ENCODE results near the gene BCL7A.
"Not testable (repeated sequence)": the region's sequence is repeated elsewhere in the genome, so short reads cannot be mapped to it uniquely, and the experiment has no call there.

The BCL7A gene

GRCh38 chr12:122097584-122097926 lies 75.9 kb downstream of the BCL7A start:
- DNase-seq: no peak

GRCh38 chr12:122097927-122098756 lies 76.5 kb downstream of the BCL7A start:
- DNase-seq: peak; percentile 67

- DNase-seq: no peak
These were observed 77.6 kb downstream of the BCL7A start for GRCh38 chr12:122099280-122099749.

- no peak for DNase-seq
These were observed 78.2 kb downstream of the BCL7A start for GRCh38 chr12:122099856-122100255.

DNA sequence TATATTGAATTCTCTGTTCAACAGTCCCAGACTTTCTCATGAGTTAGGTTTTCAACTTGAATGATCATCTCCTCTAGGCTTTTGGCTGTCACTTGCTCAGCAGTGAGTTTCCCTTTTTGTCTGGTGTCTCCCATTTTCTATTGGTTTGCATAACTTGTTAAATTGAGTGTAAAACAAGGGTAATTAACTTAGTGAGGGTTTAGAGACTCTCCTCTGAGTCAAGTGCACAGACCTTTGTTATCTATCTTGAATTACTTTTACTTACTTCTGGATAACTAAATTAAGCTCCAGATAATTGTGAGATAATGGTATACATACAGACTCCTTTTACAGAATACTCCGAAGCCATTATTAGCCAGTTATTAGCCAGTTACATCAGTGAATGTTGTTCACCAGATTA lies 78.9 kb downstream of the BCL7A start:
- no peak for DNase-seq

DNA sequence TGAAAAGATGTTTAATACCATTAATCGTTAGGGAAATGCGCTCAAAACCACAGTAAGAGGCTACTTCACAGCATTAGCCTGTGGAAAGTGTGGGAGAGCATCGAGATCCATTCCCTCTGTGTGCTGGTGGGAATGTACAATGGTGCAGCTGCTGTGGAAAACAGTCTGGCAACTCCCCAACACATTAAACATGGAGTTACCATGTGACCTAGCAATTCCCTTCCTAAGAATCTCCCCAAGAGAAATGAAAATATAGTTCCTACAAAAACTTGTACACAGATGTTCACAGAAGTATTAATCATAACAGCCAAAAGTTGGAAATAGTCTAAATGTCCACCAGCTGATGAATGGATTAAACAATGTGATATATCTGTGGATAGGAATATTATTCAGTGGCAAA lies 80.6 kb downstream of the BCL7A start:
- no peak for DNase-seq

DNA sequence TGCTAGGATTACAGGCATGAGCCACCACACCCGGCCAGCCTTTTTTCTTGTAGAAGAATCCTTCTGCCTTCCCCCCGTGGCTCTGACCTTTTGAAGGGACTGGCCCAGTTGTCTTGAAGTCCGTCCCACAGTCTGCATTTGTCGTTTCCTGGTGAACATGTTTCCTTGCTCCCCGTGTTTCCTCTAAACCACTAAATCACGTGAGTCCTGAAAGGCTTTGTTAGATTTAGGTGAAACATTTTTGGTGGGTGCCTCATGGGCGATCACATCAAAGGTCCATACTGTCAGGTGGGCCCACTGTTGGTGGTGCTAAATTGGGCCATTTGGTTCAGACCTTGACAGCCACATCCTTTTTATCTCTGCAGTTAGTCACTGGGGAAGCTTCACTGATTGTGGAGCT lies 83.2 kb downstream of the BCL7A start:
- no peak for DNase-seq

DNA sequence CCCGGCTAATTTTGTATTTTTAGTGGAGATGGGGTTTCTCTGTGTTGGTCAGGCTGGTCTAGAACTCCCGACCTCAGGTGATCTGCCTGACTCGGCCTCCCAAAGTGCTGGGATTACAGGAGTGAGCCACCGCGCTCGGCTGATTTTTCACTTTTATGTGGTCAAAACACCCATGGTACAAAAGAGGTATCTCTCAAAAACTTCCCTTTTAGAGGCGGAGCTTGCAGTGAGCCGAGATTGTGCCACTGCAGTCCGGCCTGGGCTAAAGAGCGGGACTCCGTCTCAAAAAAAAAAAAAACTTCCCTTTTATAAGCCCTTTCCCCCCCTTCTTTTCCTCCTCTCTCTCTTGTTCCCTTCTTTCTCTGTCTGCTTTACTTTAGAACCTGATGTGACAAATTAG lies 83.8 kb downstream of the BCL7A start:
- not testable (repeated sequence) for DNase-seq

DNA sequence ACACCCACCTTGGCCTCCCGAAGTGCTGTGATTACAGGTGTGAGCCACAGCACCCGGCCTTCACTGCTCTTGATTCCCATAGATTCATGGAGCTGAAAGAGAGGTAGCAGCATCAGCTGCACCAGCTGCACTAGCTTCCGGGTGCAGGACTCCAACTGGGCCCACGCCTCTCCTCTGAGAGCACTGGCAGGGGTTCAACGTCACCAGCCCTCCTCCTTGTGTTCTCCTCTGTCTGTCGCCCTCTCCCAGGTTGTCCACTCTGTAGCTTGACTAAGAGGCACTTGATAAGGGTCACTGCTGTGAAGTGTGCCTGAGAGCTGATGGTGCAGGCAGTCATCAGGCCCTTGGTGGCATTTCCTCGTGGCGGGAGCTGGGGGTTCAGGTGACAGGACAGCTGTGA lies 85.2 kb downstream of the BCL7A start:
- no peak for DNase-seq

DNA sequence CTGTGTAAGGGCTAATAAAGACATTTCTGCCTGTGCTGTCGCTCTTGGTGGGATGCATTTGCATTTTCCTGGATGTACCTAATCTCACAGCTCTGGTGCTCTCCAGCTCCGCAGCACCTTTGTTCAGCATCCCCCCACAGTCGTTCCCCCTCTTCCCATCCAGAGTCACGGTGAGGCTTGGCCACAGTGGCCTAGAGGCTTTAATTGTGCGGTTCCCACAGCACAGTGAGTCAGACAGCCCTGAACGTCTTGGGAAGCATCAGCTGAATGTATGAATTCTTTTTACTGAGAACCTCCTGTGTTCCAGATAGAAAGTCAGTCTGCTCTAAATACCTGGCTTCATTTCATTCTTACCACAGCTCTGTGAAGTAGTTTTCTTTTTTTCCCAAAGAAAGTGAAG lies 85.6 kb downstream of the BCL7A start:
- no peak for DNase-seq

DNA sequence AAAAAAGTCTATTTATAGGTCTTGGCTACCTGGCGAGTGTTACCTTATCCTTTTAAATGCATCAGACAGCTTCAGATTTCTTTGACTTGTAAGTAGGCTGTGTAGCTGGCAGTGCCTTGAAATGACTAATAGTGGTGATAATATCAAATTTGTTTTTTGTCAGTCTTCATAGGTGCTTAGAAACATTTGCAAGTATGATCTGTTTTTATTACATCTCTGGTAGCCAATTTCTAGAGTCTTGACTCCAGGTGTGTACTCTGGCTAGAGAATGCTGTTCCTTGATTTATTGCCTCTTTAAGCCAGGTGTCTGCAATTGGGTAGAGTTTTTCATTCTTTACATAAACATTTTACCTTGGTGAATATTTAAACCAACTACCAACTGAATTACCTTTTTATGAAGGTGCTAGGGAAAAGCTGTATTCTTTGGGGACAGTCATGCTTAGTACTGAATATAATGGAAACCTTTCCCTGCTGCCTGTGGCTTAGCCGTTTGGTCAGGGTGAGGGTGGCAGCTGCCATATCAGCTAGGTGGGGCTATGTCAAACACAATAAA lies 89.5 kb downstream of the BCL7A start:
- peak; percentile 26 for DNase-seq

All from NCI-H226 (cell line).